Uterus (tissue), 2 donors: ENCODE measurements around the gene RGS6.

Source experiments
- POLR2A ChIP-seq, 2 donors: fragments of 450-650 bp; IDR thresholded peaks; one replicate each; pipeline ENCODE4 v1.6.1; 2016; ENCODE audit warnings: antibody characterized with exemption in 2 of 2, mild to moderate bottlenecking in 1 of 2, moderate library complexity in 1 of 2
- TF ChIP-seq, protein P1 (sequence below), 4 experiments: fragments of 200-600 bp in 2 of 4; fragments of 450-650 bp in 2 of 4; sonication (generic) in 2 of 4; IDR thresholded peaks; one replicate each; pipeline ENCODE4 v1.5.1; 2016 to 2019; ENCODE audit warnings: antibody characterized with exemption in 4 of 4, mild to moderate bottlenecking in 2 of 4, moderate library complexity in 1 of 4

DNA sequence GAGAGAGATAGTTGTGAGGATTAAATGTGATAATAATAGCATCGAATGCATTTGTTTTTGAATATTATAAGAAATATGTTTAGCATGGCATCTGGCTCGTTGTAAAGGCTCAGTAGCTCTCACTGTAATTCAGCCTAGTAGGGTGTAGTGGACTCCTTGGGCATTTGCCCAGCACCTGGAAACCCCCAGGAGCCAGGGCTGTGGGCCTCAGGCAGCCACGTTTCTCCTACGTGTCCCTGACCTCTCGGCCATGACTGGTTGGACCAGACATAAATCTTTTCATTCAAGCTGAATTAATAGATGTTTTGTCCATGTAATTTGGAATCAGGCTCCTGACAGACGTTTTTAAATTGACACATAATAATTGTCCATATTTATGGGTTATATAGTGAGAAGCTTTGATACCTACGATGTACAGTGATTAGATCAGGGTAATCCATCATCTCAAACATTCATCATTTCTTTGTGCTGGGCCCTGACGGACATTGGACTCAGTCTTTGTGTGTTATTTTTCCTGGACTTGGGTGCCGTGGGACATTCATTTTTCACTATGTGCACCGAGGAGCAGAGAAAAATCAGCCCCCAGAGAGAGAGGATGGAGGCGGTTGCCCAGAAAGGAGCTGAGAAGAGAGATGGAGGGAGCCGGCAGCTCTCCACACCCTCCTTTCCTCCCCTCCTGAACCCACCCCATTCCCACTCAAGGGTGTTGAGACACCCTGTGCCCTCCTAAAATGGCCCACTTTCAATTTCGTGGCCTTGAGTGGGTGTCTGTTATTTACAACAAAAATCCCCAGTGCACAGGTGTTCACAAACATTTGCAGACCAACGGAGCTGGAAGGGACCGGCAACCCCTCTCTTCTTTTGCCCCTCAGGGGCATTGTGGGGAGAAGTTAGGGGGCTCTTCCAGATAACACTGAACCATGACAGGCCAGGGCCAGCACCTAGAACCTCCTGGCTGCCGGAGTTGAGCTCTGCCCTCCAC is 665.3 kb downstream of the RGS6 start:
- TF ChIP-seq, protein P1, sequence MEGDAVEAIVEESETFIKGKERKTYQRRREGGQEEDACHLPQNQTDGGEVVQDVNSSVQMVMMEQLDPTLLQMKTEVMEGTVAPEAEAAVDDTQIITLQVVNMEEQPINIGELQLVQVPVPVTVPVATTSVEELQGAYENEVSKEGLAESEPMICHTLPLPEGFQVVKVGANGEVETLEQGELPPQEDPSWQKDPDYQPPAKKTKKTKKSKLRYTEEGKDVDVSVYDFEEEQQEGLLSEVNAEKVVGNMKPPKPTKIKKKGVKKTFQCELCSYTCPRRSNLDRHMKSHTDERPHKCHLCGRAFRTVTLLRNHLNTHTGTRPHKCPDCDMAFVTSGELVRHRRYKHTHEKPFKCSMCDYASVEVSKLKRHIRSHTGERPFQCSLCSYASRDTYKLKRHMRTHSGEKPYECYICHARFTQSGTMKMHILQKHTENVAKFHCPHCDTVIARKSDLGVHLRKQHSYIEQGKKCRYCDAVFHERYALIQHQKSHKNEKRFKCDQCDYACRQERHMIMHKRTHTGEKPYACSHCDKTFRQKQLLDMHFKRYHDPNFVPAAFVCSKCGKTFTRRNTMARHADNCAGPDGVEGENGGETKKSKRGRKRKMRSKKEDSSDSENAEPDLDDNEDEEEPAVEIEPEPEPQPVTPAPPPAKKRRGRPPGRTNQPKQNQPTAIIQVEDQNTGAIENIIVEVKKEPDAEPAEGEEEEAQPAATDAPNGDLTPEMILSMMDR (IDR thresholded peaks at IDR 0.05) = no peak
- no peak for TF ChIP-seq POLR2A (IDR thresholded peaks at IDR 0.05)
